ENCODE measurements around the gene CHST14. TPM values are rescaled to one million over a fixed set of nuclear protein-coding genes. Genes with fewer than 3 reads are reported as not detected.
A peak's percentile ranks its signal among the peaks of the same experiment; 100 is the strongest.

CHST14 gene
- total RNA-seq, 1 experiment from 2014 or later = 15.2 TPM

DNA sequence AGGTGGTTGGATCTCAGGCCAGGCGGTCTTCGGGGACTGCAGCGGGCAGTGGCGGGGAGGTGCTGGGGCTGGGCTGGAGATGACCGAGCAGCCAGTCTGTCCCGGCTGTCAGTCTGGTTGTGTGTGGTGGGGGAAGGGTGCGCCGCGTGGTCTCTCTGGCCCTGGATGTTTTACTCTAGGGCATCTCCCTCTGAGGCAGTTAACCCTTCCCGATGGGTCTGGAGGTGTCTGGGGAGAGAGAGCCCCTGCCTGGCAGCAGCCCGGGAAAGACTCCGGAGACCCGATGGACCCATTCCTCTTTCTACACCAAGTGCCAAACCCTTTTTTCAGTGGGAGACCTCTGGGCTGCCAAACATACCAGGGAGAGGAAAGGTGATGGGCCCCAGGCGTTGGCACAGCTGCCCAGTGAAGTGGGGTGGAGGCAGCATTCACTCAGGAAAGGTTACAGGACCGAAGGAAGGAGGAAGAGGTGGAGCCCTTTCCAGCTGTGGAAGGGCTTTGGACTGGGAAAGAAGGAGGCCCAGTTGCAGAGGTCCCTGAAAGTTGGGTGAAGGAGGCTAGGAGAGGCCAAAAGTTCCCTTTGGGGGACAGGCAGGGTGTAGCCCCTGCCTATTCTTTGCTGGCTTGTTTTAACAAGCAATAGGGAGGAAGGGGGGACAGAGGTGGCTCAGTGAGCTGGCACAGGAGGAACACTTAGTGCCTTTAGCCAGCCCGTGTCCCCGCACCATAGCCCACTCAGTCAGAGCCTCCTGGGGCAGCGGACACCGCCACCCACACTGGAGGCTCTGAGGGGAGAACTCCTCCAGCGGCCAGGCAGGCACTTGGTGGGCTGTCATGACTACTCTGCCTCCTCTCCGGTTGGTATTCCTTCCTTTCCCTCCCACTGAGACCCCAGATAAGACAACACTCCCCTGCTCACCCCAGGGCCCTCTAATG lies 32.8 kb upstream of the CHST14 start:
- H3K27me3 ChIP-seq (ENCODE audit: control insufficient read depth, insufficient read depth, low read length) = peaks cover 27% of the 10 kb centered on the region
- peak; percentile 72 for DNase-seq
- peak overlapping the region; percentile 76 for H3K4me3 ChIP-seq (ENCODE audit: insufficient read depth, low read depth, low read length)
- H3K36me3 ChIP-seq (replicated peaks; ENCODE audit: control insufficient read depth, insufficient read depth, low read length) = no peaks in the 10 kb centered on the region

DNA sequence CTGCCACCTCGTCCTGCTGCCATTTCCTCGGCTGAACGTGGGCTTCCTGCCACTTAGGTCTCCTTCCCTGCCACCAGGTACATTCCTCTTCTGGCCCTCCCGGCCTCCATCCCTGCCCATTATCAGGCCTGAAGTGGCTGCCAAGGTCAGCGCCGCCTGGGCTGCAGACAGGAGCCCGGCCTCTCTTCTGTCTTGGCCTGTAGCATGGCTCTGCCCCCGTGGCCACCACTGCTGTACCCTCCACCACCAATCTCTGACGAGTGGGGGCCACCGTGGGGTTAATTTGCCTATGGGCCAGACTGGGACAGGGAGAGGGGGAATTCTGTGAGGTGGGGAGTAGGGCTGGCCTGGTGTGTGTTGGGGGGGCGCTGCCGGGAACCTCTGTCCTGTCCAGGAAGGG lies 32.1 kb upstream of the CHST14 start:
- H3K27me3 ChIP-seq (ENCODE audit: control insufficient read depth, insufficient read depth, low read length) = peaks cover 22% of the 10 kb centered on the region
- peak overlapping the region; percentile 76 for H3K4me3 ChIP-seq (ENCODE audit: insufficient read depth, low read depth, low read length)
- H3K36me3 ChIP-seq (replicated peaks; ENCODE audit: control insufficient read depth, insufficient read depth, low read length) = no peaks in the 10 kb centered on the region
- DNase-seq = no peak

DNA sequence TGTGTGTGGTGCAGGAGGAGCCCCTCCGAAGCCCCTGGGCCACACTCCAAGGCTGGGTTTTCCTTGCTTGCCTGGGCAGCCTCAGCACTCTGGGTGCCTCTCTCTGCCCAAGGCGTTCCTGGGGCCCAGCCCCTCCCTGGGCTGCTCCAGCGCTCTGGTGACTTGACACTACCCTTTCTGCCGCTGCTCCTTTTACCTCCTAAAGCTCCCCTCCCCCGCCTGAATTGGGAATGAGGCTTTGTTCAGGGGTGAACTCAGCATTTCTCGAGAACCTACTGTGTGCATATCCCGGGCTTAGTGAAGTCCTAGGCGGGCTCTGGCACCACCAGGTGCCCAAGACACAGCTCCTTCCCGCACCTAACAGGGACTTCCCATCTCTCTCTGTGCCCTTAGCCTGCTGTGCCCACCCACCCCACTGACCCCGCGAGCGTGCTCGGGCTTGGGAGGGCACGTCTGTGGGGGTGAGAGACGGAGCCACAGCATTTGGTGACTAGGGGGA lies 31.3 kb upstream of the CHST14 start:
- peak; percentile 90 for DNase-seq
- H3K27me3 ChIP-seq (ENCODE audit: control insufficient read depth, insufficient read depth, low read length) = peaks cover 18% of the 10 kb centered on the region
- H3K4me3 ChIP-seq (ENCODE audit: insufficient read depth, low read depth, low read length) = peak overlapping the region; percentile 76
- no peaks in the 10 kb centered on the region for H3K36me3 ChIP-seq (replicated peaks; ENCODE audit: control insufficient read depth, insufficient read depth, low read length)

DNA sequence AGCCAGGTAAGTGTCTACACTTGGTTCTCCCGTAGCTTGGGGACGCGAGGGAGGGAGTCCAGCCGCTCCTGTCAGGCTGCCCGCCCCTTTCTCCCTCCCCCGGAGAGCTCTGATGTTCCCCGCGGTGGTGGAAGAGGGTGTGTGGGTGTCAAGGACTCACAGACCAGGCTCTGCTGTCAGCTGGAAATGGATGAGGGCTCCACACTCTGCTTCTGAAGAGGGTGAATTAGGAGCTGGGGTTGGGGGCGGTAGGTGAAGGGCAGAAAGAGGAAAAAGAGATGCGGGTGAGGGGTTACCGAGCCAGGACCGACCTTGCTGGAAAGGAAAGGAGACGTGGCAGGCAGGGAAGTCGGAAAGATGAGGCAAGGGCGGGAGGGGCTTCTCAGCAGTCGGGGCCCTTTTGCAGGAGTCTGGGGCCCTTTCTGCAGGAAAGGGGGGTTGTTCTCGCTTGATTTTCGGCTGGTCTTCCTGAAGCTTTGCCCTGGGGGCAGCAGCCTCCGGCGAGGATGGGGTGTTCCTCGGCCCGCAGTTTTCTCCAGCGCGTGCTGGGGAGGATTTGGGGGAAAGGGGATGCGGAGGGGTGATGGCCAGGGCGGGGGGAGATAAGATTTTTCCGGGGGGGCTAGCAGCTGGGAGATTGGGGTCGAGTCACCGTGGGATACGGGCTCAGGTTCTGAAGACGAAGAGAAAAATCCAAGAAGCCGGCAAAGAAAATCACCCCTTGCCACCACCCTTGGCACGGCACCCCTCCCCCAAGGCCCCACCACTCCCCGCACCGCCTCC lies 30.6 kb upstream of the CHST14 start:
- peak; percentile 83 for DNase-seq
- peak overlapping the region; percentile 76 for H3K4me3 ChIP-seq (ENCODE audit: insufficient read depth, low read depth, low read length)
- no peaks in the 10 kb centered on the region for H3K36me3 ChIP-seq (replicated peaks; ENCODE audit: control insufficient read depth, insufficient read depth, low read length)
- peaks cover 12% of the 10 kb centered on the region for H3K27me3 ChIP-seq (ENCODE audit: control insufficient read depth, insufficient read depth, low read length)

DNA sequence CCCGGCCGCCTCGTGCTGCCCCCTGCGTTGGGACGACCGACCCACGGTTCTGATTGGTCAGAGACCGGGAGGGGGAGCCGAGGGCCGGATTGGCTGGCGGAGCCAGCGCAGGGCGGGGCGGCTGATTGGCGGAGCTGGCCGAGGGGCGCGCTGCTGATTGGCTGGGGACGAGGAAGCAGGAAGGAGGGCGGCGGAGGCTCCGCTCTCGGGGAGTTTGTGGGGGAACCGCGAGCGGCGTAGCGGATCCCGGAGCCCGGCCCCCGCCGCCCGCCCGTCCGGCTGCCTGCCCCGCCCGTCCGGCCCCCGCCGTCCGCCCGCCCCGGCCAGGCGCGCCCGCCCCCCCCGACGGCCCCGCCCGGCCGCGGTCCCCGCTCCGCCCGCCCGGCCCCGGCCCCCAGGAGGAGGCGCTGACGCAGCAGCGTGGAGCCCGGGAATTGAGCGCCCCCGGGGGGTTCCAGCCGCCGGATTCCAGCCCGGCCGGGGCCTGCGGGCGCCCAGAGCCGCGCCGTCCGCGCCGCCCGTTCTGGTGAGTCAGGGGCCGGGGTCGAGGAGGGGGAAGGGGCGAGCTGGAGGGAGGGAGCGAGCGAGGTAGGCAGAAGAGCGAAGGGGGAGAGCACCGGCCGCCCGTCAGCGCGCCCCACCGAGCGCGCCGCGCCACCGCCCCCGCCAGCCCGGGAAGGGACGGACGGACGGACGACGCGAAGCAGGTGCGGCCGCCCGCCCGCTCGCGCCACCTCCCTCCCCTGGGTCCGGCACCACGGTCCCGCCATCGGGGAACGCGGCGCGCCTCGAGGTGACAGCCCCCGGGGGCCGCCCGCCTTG lies 29.8 kb upstream of the CHST14 start, which contains the start of gene BAHD1:
TSS of gene BAHD1 (plus strand) at position 211 of the 822 bp plus-strand sequence. CDS start 17,512 bp downstream, outside the sequence.
- DNase-seq = peak; percentile 100
- peaks cover 4% of the 10 kb centered on the region for H3K27me3 ChIP-seq (ENCODE audit: control insufficient read depth, insufficient read depth, low read length)
- no peaks in the 10 kb centered on the region for H3K36me3 ChIP-seq (replicated peaks; ENCODE audit: control insufficient read depth, insufficient read depth, low read length)
- H3K4me3 ChIP-seq (ENCODE audit: insufficient read depth, low read depth, low read length) = peak within 1 kb of the TSS; percentile 84

DNA sequence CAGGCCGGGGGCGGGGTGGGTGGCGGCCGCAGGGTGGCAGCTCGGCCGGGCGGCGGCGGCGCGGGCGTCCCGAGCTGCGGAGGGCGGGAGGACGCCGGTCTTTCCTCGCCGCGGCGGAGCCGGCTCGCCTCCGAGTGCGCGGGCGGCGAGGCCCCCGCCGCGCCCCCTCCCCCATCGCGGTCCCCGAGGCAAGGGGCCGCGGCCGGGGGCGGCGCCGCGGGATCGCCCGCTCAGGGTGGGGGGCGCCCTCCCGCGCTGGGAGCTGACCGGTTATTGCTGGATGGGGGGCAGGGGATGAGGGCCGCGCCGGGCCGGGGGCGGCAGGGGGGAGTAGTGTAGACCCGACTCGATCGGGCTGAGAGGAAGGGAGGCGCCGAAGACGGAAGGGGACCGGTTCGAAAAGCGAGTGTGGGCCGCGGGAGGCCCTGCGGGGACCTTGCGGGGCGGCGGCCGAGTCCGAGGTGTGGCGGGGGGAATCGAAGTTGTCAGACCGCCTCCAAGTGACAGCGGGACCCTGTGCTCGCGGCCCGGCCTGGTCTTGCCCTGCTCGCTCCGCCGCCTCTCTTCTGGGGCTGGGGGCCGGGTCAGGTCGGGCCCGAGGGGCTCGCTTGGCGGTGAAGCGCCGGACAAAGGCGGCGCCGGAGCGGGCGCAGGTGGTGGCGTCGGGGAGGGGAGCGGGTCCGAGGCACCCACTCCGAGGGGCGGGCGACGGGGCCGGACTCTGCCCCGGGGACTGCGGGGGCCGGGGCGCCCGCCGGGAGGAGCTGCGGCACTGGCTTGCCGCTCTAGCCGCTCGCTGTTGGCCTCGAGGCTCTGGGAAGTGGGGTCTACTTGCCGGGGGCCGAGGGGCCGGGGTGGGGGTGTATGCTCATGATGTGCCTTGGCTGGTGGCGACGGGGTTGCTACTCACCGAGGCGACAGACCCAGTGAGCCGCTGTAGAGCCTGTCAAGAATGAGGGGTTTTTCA lies 28.9 kb upstream of the CHST14 start:
- Histone ChIP-seq H3K27me3 (ENCODE audit: control insufficient read depth, insufficient read depth, low read length) (no peaks in the 10 kb centered on the region; the same call in none of the 2 replicates), H3K36me3 (replicated peaks; ENCODE audit: control insufficient read depth, insufficient read depth, low read length) (no peaks in the 10 kb centered on the region), H3K4me3 (ENCODE audit: insufficient read depth, low read depth, low read length) (peak overlapping the region; percentile 84)
- DNase-seq = peak; percentile 80

DNA sequence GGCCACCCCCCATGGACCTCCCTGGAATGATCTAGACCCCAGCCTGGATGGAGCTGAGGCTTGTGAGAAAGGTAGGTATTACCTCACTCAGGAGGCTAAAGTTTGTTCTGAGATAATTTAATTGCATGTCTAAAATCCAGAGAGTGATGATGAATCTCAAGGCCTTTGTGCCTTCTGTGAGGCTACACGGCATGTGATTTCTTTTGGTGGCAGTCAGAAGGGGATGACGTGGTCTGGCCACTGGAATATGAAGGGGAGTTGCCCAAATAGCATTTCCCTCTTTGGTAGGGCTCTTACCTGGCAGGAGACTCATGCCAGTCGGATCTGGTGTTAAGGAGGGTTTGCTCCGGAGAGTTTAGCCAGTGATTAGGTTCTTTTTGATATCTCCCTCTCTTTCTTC lies 27.5 kb upstream of the CHST14 start:
- Histone ChIP-seq H3K36me3 (replicated peaks; ENCODE audit: control insufficient read depth, insufficient read depth, low read length) (no peaks in the 10 kb centered on the region), H3K4me3 (ENCODE audit: insufficient read depth, low read depth, low read length) (no peak overlapping the region), H3K27me3 (ENCODE audit: control insufficient read depth, insufficient read depth, low read length) (no peaks in the 10 kb centered on the region; the same call in 1 of the 2 replicates)
- no peak for DNase-seq

DNA sequence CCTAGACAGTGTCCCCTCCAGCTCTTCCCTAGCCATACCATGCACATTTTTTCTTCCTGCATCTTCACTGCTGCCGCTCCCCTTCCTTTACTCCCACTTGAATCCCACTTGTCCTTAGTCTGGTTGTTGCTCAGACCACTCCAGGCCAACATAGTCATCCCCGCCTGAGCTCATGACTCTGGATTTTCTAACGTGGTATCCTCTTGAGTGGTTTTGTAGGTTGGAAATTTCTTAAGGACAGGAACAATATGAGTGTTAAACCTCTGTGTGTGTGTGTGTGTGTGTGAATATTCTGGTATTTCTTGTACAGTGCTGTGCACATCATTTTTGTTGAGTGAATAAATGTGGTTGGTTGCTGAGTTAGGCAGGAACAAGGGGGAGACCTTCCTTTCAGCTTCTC lies 26.9 kb upstream of the CHST14 start:
- no peak for DNase-seq
- Histone ChIP-seq H3K27me3 (ENCODE audit: control insufficient read depth, insufficient read depth, low read length) (no peaks in the 10 kb centered on the region; the same call in 1 of the 2 replicates), H3K36me3 (replicated peaks; ENCODE audit: control insufficient read depth, insufficient read depth, low read length) (no peaks in the 10 kb centered on the region), H3K4me3 (ENCODE audit: insufficient read depth, low read depth, low read length) (no peak overlapping the region)

DNA sequence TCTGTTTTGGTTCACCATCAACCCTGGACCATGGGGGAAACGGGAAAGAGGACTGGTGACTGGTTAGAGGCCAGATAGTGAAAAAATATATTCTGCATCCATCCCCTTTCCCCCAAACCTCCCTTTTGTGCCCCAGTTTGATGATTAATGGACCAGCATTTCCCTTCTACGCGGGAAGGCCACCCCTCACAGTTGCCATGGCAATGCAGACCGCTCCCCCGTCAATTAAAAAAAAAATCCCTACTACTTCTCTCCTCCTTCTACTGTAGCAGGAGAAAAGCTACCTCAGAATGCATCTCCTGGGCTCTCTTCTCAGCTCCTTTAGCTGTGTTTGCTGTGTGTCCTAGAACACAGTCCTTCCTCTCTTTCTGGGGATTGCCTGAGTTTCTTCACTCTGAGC lies 26.0 kb upstream of the CHST14 start:
- H3K4me3 ChIP-seq (ENCODE audit: insufficient read depth, low read depth, low read length) = no peak overlapping the region
- no peaks in the 10 kb centered on the region; the same call in 1 of the 2 replicates for H3K36me3 ChIP-seq (replicated peaks; ENCODE audit: control insufficient read depth, insufficient read depth, low read length)
- peak; percentile 64 for DNase-seq
- no peaks in the 10 kb centered on the region; the same call in 1 of the 2 replicates for H3K27me3 ChIP-seq (ENCODE audit: control insufficient read depth, insufficient read depth, low read length)

DNA sequence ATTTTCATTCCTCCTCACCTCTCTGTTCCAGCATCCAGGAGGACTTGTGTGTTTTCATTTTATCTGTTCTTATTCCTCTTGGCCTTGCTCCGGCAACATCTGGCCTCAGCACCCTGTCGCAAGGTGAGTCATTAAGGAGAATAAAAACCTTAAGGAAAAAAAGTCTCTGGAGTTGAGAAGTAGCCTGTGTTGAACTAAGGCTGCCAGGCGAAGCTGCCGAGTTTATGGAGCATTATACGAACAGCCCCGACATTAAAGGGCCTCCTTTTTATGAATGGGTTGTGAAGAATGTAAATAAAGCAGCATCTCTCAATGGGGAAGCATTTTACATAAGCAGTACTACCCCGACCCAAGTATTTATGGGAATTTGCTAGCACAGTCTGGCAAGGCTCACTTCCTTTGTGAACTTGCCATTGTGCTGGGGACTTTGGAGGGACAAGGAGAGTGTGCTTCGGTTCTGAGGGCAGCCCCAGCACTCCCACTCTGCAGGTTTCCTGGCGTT lies 25.3 kb upstream of the CHST14 start:
- peak; percentile 62 for DNase-seq
- no peak overlapping the region for H3K4me3 ChIP-seq (ENCODE audit: insufficient read depth, low read depth, low read length)

DNA sequence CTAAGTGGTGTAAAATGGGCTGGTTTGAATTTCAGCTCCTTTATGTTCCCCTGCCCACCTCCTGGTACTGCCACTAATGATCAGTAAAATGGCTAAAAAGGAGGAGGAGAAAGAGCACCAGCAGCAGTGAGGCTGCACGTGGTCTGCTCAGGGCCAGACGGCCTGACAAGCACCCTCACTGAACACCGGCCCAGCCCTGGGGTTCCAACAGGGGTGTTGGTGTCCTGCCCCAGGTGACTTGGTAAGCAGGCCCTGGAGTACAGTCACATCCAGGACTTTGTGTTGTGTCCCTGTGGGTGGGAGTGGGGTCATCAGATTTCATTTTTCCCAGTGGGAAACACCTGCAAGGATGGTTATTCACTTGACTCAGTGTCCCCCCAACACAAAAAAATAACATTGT lies 24.6 kb upstream of the CHST14 start:
- Histone ChIP-seq H3K27me3 (ENCODE audit: control insufficient read depth, insufficient read depth, low read length) (no peaks in the 10 kb centered on the region; the same call in 1 of the 2 replicates), H3K36me3 (replicated peaks; ENCODE audit: control insufficient read depth, insufficient read depth, low read length) (no peaks in the 10 kb centered on the region; the same call in 1 of the 2 replicates), H3K4me3 (ENCODE audit: insufficient read depth, low read depth, low read length) (no peak overlapping the region)
- no peak for DNase-seq

More for the DNA sequence above, 25.3 kb upstream of the CHST14 start:
- Histone ChIP-seq H3K36me3 (replicated peaks; ENCODE audit: control insufficient read depth, insufficient read depth, low read length) (no peaks in the 10 kb centered on the region; the same call in 1 of the 2 replicates), H3K27me3 (ENCODE audit: control insufficient read depth, insufficient read depth, low read length) (no peaks in the 10 kb centered on the region; the same call in 1 of the 2 replicates)

DNA sequence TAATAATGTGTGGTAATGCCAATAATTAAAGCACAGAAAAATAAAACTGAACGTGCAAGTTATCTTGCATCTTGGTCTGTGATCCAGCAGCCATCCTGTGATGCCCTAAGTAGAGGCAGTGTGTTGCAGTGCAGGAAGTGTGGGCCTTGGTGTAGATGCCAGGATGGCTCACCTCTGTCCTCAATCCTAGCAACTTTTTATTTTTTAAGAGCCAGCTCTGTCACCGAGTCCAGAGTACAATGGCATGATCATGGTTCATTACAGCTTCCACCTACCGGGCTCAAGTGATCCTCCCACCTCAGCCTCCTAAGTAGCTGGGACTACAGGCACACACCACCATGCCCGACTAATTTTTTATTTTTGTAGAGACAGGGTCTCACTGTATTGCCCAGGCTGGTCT lies 22.4 kb upstream of the CHST14 start:
- Histone ChIP-seq H3K4me3 (ENCODE audit: insufficient read depth, low read depth, low read length) (no peak overlapping the region), H3K27me3 (ENCODE audit: control insufficient read depth, insufficient read depth, low read length) (no peaks in the 10 kb centered on the region), H3K36me3 (replicated peaks; ENCODE audit: control insufficient read depth, insufficient read depth, low read length) (no peaks in the 10 kb centered on the region; the same call in 1 of the 2 replicates)
- DNase-seq = no peak

DNA sequence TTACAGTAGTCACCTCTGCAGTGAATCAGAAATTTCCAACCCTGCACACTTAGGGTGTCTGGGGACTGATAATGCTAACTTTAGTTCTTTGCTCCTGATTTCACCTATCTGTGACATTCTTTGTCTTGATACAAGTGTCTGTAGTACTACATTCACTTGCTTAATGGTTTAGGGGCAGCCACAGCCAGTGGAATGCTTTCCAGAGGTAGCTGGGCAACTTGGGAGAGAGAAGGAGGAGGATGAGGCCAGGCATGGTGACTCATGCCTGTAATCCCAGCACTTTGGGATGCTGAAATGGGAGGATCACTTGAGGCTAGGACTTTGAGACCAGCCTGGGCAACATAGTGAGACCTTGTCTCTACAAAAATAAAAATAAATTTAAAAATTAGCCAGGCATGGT lies 21.5 kb upstream of the CHST14 start:
- Histone ChIP-seq H3K27me3 (ENCODE audit: control insufficient read depth, insufficient read depth, low read length) (no peaks in the 10 kb centered on the region), H3K36me3 (replicated peaks; ENCODE audit: control insufficient read depth, insufficient read depth, low read length) (no peaks in the 10 kb centered on the region; the same call in 1 of the 2 replicates), H3K4me3 (ENCODE audit: insufficient read depth, low read depth, low read length) (no peak overlapping the region)
- DNase-seq = no peak

Measured in H7 (cell line).